Transverse colon (tissue), 4 donors: ENCODE data around the gene RAB28. TPM values are rescaled to one million over a fixed set of nuclear protein-coding genes. Genes with fewer than 3 reads are reported as not detected.

Experiments used
- DNase-seq: peaks from one replicate; pipeline ENCODE4 v3.0.0-alpha.2; 2019
- H3K27ac ChIP-seq, 4 donors: fragments of 200-600 bp; sonication (generic); 2 replicates each; pipeline ENCODE4 v1.5.1; 2016 to 2018; ENCODE audit warnings: inconsistent platforms in 4 of 4
- H3K27me3 ChIP-seq: fragments of 200-600 bp; sonication (generic); 2 replicates; pipeline ENCODE4 v1.5.1; 2017; ENCODE audit warnings: inconsistent platforms
- H3K36me3 ChIP-seq, 4 donors: fragments of 200-600 bp; sonication (generic); 2 replicates each; pipeline ENCODE4 v1.5.1; 2017 to 2019; ENCODE audit warnings: inconsistent platforms in 4 of 4
- H3K4me1 ChIP-seq, 4 donors: fragments of 200-600 bp; sonication (generic); 2 replicates each; pipeline ENCODE4 v1.5.1; 2017 to 2020; ENCODE audit warnings: inconsistent platforms in 4 of 4
- H3K4me3 ChIP-seq, 4 donors: fragments of 200-600 bp; sonication (generic); 1 replicate in 1 of 4; 2 replicates in 3 of 4; pipeline versions ENCODE4 v1.5.1 to v1.6.1; 2017 to 2019; ENCODE audit warnings: inconsistent platforms in 4 of 4
- H3K9me3 ChIP-seq, 2 donors: fragments of 200-600 bp; sonication (generic); 2 replicates each; pipeline ENCODE4 v1.5.1; 2017 to 2019; ENCODE audit warnings: inconsistent platforms in 2 of 2
- EP300 ChIP-seq: sonication (generic); formaldehyde crosslinking; IDR thresholded peaks from one replicate; pipeline ENCODE4 v1.6.1; 2017; ENCODE audit warnings: antibody characterized with exemption, low read depth
- POLR2A ChIP-seq: fragments of 450-650 bp; IDR thresholded peaks from one replicate; pipeline ENCODE4 v1.6.1; 2016; ENCODE audit warnings: antibody characterized with exemption, mild to moderate bottlenecking, moderate library complexity
- POLR2AphosphoS5 ChIP-seq, 3 donors: sonication (generic); formaldehyde crosslinking; IDR thresholded peaks; one replicate each; pipeline ENCODE4 v1.6.1; 2016; ENCODE audit warnings: antibody characterized with exemption in 3 of 3
- WGBS, 2 donors: methylation state at CpG; one replicate each; pipeline ENCODE4 v1.1.5; 2018; ENCODE audit warnings: low coverage in 1 of 2; 5-methylcytosine and 5-hydroxymethylcytosine counted together
- in situ Hi-C, 4 donors: fragments of 200-750 bp; cut with MboI; loops; one replicate each; pipeline versions ENCODE4 v1.15.0 to v1.15.1; 2017; ENCODE audit warnings: low sequenced_read_pairs in 3 of 4, low pct_ligation_motif_present in 1 of 4, low pct_unique_long_range_greater_than_20kb in 1 of 4
- intact Hi-C: fragments of 100-400 bp; cut with DNase I; formaldehyde crosslinking; loops from one replicate; pipeline ENCODE4 v1.15.1; 2023; ENCODE audit warnings: low total_unique reads
- total RNA-seq, 4 donors: library from RNA; depleted of rRNA; stranded (reverse); fragments of >200 nt; gene quantifications; one replicate each; pipeline ENCODE4 v1.1.0, GENCODE V29; 2016
- TF ChIP-seq, protein P1 (sequence below), 5 experiments: fragments of 200-600 bp in 3 of 5; fragments of 450-650 bp in 2 of 5; sonication (generic) in 3 of 5; IDR thresholded peaks; 1 replicate in 2 of 5; 2 replicates in 3 of 5; pipeline ENCODE4 v1.5.1; 2016 to 2017; ENCODE audit warnings: antibody characterized with exemption in 5 of 5, inconsistent platforms in 3 of 5, mild to moderate bottlenecking in 2 of 5, moderate library complexity in 1 of 5

RAB28 gene
- total RNA-seq, 4 donors from 2014 or later: 6.4 to 19.5 (median 17.8) TPM

DNA sequence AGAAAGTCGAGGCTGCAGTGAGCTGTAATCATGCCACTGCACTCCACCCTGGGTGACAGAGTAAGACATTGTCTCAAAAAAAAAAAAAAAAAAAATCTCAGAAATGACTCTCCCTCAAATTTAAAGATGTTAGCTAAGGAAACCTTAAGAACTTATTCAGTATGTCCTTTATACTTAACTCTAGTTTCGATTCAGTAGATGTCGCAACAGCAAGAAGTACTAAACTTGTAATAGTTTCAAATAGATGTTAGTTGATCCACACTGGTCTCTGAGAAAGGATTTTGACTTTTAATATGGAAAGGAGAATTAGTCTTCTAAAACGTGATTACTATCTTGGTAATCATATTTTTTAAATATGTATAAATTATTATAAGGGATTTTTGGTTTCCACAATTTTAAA is 30.6 kb upstream of the RAB28 start:
- Histone ChIP-seq H3K9me3 (no peaks in the 10 kb centered on the region), H3K4me3 (no peak overlapping the region), H3K36me3 (no peaks in the 10 kb centered on the region), H3K27ac (no peak overlapping the region), H3K27me3 (peaks cover 37% of the 10 kb centered on the region), H3K4me1 (no peaks in the 10 kb centered on the region)
- intact Hi-C loops: no loop called here
- in situ Hi-C loops: no loop called here
- TF ChIP-seq POLR2AphosphoS5 (IDR thresholded peaks at IDR 0.05): no peak
- TF ChIP-seq, protein P1, sequence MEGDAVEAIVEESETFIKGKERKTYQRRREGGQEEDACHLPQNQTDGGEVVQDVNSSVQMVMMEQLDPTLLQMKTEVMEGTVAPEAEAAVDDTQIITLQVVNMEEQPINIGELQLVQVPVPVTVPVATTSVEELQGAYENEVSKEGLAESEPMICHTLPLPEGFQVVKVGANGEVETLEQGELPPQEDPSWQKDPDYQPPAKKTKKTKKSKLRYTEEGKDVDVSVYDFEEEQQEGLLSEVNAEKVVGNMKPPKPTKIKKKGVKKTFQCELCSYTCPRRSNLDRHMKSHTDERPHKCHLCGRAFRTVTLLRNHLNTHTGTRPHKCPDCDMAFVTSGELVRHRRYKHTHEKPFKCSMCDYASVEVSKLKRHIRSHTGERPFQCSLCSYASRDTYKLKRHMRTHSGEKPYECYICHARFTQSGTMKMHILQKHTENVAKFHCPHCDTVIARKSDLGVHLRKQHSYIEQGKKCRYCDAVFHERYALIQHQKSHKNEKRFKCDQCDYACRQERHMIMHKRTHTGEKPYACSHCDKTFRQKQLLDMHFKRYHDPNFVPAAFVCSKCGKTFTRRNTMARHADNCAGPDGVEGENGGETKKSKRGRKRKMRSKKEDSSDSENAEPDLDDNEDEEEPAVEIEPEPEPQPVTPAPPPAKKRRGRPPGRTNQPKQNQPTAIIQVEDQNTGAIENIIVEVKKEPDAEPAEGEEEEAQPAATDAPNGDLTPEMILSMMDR (IDR thresholded peaks at IDR 0.05): no peak
- no peak for TF ChIP-seq EP300
- TF ChIP-seq POLR2A: no peak
- DNase-seq: no peak
- WGBS, 2 donors: 72% methylated on average over 4 of the region's 4 CpGs

DNA sequence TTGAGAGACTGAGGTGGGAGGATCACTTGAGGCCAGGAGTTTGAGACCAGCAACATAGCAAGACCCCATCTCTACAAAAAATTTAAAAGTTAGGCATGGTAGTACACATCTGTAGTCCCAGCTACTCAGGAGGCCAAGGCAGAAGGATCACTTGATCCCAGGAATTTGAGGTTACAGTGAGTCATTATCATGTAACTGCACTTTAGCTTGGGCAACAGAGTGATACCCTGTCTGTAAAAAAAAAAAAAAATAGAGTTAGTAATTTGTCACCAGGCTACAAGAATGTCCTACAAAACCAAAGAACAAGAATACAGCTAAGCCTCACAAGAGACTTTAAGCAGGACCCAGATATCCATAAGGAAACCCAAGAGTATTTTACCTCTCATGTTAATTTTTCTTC is 27.0 kb upstream of the RAB28 start:
- H3K36me3 ChIP-seq: no peaks in the 10 kb centered on the region
- H3K27ac ChIP-seq: no peak overlapping the region
- intact Hi-C loops (no loop called here), in situ Hi-C loops (no loop called here)
- TF ChIP-seq POLR2A (no peak), EP300 (no peak), POLR2AphosphoS5 (IDR thresholded peaks at IDR 0.05) (no peak)
- TF ChIP-seq, protein P1 (IDR thresholded peaks at IDR 0.05): no peak
- H3K27me3 ChIP-seq: peaks cover 20% of the 10 kb centered on the region
- no peaks in the 10 kb centered on the region for H3K4me1 ChIP-seq
- H3K9me3 ChIP-seq: no peaks in the 10 kb centered on the region
- no peak for DNase-seq
- H3K4me3 ChIP-seq: no peak overlapping the region

DNA sequence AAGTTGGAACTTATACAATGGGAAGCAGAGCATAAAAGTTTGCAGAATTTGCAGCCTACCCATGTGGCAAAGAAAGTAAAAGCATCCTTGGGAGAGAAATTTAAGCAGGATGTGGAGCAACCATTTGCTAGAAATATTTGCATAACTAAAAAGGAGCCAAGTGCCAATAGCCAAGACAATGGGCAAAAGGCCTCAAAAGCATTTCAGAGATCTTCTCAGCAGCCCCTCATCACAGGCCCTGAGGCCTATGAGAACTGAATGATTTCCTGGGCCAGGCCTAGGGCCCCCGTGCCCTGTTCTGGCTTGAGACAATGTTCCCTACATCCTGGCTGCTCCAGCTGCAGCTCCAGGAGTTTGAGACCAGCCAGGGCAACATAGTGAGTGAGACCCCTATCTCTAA is 25.3 kb upstream of the RAB28 start:
- Histone ChIP-seq H3K27ac (no peak overlapping the region), H3K27me3 (peaks cover 13% of the 10 kb centered on the region), H3K36me3 (no peaks in the 10 kb centered on the region), H3K4me3 (no peak overlapping the region), H3K9me3 (no peaks in the 10 kb centered on the region), H3K4me1 (no peaks in the 10 kb centered on the region)
- in situ Hi-C loops (no loop called here), intact Hi-C loops (no loop called here)
- no peak for DNase-seq
- no peak for TF ChIP-seq POLR2AphosphoS5 (IDR thresholded peaks at IDR 0.05)
- WGBS, 2 donors: 71% methylated on average over 1 of the region's 1 CpG; no CpG with 5 or more reads in 1 of the 2 donors

DNA sequence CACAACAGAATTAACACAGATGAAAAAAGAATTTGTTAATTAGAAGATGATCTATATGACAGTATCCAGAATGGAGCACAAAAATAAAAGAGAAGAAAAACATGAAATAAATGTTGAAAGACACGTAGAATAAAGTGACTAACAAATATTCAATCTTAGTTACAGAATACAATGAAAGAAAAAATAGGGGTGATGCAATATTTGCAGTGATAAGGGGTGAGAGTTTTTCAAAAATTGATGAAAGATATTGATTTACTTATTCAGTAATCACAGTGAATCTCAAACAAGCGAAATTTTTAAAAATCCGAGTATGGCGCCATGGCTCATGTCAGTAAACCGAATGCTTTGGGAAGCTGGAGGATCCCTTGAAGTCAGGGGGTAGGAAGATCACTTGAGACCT is 20.2 kb upstream of the RAB28 start:
- TF ChIP-seq, protein P1 (IDR thresholded peaks at IDR 0.05): no peak
- TF ChIP-seq POLR2A (no peak), POLR2AphosphoS5 (IDR thresholded peaks at IDR 0.05) (no peak), EP300 (no peak)

DNA sequence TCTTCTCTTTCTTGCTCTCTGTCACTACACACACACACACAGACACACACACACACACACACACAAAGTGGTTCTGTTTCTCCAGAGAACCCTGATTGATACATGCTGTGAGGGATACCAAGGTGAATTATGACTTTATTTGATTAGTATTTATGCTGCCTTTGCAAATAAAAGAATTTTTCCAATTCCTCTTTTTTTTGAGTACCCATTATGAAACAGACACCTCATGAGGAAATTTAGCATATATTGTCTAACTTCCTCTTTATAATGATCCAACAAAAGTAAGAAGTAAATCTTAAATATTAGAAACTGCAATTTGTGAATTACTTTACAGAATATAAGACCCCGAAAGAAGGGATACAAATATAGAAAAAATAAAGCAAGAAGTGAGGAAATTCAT is 14.3 kb upstream of the RAB28 start:
- DNase-seq: no peak
- H3K27ac ChIP-seq: no peak overlapping the region
- H3K4me3 ChIP-seq: no peak overlapping the region
- H3K27me3 ChIP-seq: peaks cover 23% of the 10 kb centered on the region
- H3K9me3 ChIP-seq: no peaks in the 10 kb centered on the region
- H3K4me1 ChIP-seq: peaks cover 0 to 7% (median 3%) of the 10 kb centered on the region in 4 donors
- intact Hi-C loops: no loop called here
- 80 to 91% methylated on average over 1 of the region's 1 CpG for WGBS, 2 donors
- H3K36me3 ChIP-seq: no peaks in the 10 kb centered on the region
- TF ChIP-seq EP300: no peak
- TF ChIP-seq, protein P1 (IDR thresholded peaks at IDR 0.05): no peak
- no peak for TF ChIP-seq POLR2A
- no peak for TF ChIP-seq POLR2AphosphoS5 (IDR thresholded peaks at IDR 0.05)
- in situ Hi-C loops: no loop called here

More for the DNA sequence above, 20.2 kb upstream of the RAB28 start:
- DNase-seq: no peak
- no peak overlapping the region for H3K27ac ChIP-seq
- H3K36me3 ChIP-seq: no peaks in the 10 kb centered on the region
- peaks cover 17% of the 10 kb centered on the region for H3K27me3 ChIP-seq
- no peak overlapping the region for H3K4me3 ChIP-seq
- in situ Hi-C loops (no loop called here), intact Hi-C loops (no loop called here)
- WGBS, 2 donors: 91 to 98% methylated on average over 5 of the region's 5 CpGs
- no peaks in the 10 kb centered on the region for H3K4me1 ChIP-seq
- no peaks in the 10 kb centered on the region for H3K9me3 ChIP-seq
